Suprapubic skin (tissue), 4 donors: Measurements from ENCODE around the gene CDX4. TPM values are rescaled to one million over a fixed set of nuclear protein-coding genes. Genes with fewer than 3 reads are reported as not detected.

Experiments
- DNase-seq, 2 donors: peaks; one replicate each; pipeline ENCODE4 v3.0.0-alpha.2; 2019; ENCODE audit warnings: low spot score in 2 of 2
- H3K27ac ChIP-seq: fragments of 200-600 bp; sonication (generic); one replicate; pipeline ENCODE4 v1.5.1; 2019
- H3K27me3 ChIP-seq: fragments of 200-600 bp; sonication (generic); one replicate; pipeline ENCODE4 v1.5.1; 2019
- H3K36me3 ChIP-seq: fragments of 200-600 bp; sonication (generic); one replicate; pipeline ENCODE4 v1.5.1; 2019
- H3K4me1 ChIP-seq: fragments of 200-600 bp; sonication (generic); one replicate; pipeline ENCODE4 v1.5.1; 2019
- H3K4me3 ChIP-seq: fragments of 200-600 bp; sonication (generic); one replicate; pipeline ENCODE4 v1.5.1; 2019; ENCODE audit warnings: mild to moderate bottlenecking
- H3K9me3 ChIP-seq: fragments of 200-600 bp; sonication (generic); one replicate; pipeline ENCODE4 v1.5.1; 2019
- CTCF ChIP-seq, 2 donors: fragments of 200-600 bp in 1 of 2; fragments of 450-650 bp in 1 of 2; sonication (generic) in 1 of 2; IDR thresholded peaks; one replicate each; pipeline ENCODE4 v1.5.1; 2016 to 2019; ENCODE audit warnings: antibody characterized with exemption in 2 of 2, mild to moderate bottlenecking in 1 of 2, moderate library complexity in 1 of 2
- EP300 ChIP-seq: sonication (generic); formaldehyde crosslinking; IDR thresholded peaks from one replicate; pipeline ENCODE4 v1.6.1; 2017; ENCODE audit warnings: antibody characterized with exemption
- POLR2A ChIP-seq, 2 donors: fragments of 450-650 bp; IDR thresholded peaks; one replicate each; pipeline ENCODE4 v1.6.1; 2017; ENCODE audit warnings: antibody characterized with exemption in 2 of 2, mild to moderate bottlenecking in 2 of 2, moderate library complexity in 2 of 2
- POLR2AphosphoS5 ChIP-seq, 3 donors: sonication (generic); formaldehyde crosslinking; IDR thresholded peaks; one replicate each; pipeline ENCODE4 v1.6.1; 2017; ENCODE audit warnings: antibody characterized with exemption in 3 of 3
- WGBS: methylation state at CpG from one replicate; pipeline ENCODE4 v1.1.5; 2018; 5-methylcytosine and 5-hydroxymethylcytosine counted together
- total RNA-seq, 4 donors: library from RNA; depleted of rRNA; stranded (reverse); fragments of >200 nt; gene quantifications; one replicate each; pipeline ENCODE4 v1.1.0, GENCODE V29; 2016

CDX4 gene
- 1 to 10 TPM in 1 of 4 donors, under 1 TPM in 1, not detected in 2; 0.38 to 1.1 TPM for total RNA-seq

- no peak for DNase-seq
- TF ChIP-seq EP300 (no peak), POLR2AphosphoS5 (IDR thresholded peaks at IDR 0.05) (no peak), CTCF (IDR thresholded peaks at IDR 0.05) (no peak), POLR2A (IDR thresholded peaks at IDR 0.05) (no peak)
- H3K27me3 ChIP-seq: peaks cover 13% of the 10 kb centered on the region
- H3K4me1 ChIP-seq: peaks cover 4% of the 10 kb centered on the region
- H3K36me3 ChIP-seq: no peaks in the 10 kb centered on the region
- H3K9me3 ChIP-seq: no peaks in the 10 kb centered on the region
- 52% methylated on average over 7 of the region's 7 CpGs for WGBS
- no peak within 1 kb of the TSS for H3K4me3 ChIP-seq
- H3K27ac ChIP-seq: no peak within 1 kb of the TSS
Observed at GRCh38 chrX:73446831-73447230, at the start of gene CDX4. CDX4 (plus strand) TSS chrX:73447053; CDS start chrX:73447254, 201 bp downstream.

- Histone ChIP-seq H3K4me3 (no peak overlapping the region), H3K27me3 (no peaks in the 10 kb centered on the region), H3K27ac (no peak overlapping the region), H3K4me1 (no peaks in the 10 kb centered on the region), H3K36me3 (no peaks in the 10 kb centered on the region), H3K9me3 (no peaks in the 10 kb centered on the region)
- 28% methylated on average over 2 of the region's 2 CpGs for WGBS
- no peak for DNase-seq
- TF ChIP-seq POLR2AphosphoS5 (IDR thresholded peaks at IDR 0.05) (no peak), EP300 (no peak), POLR2A (IDR thresholded peaks at IDR 0.05) (no peak), CTCF (IDR thresholded peaks at IDR 0.05) (no peak)
Observed at GRCh38 chrX:73398185-73398914, 48.5 kb upstream of the CDX4 start.

GRCh38 chrX:73400136-73400748, 46.6 kb upstream of the CDX4 start:
- Histone ChIP-seq H3K36me3 (no peaks in the 10 kb centered on the region), H3K27me3 (no peaks in the 10 kb centered on the region), H3K4me1 (no peaks in the 10 kb centered on the region), H3K4me3 (no peak overlapping the region), H3K9me3 (no peaks in the 10 kb centered on the region), H3K27ac (no peak overlapping the region)
- WGBS: 51% methylated on average over 4 of the region's 4 CpGs
- DNase-seq: no peak
- TF ChIP-seq CTCF (IDR thresholded peaks at IDR 0.05) (no peak), POLR2AphosphoS5 (IDR thresholded peaks at IDR 0.05) (no peak), EP300 (no peak), POLR2A (IDR thresholded peaks at IDR 0.05) (no peak)

- WGBS: 23% methylated on average over 9 of the region's 9 CpGs
Observed at GRCh38 chrX:73401591-73402266, 45.1 kb upstream of the CDX4 start.

More at GRCh38 chrX:73401591-73402266, 45.1 kb upstream of the CDX4 start:
- no peaks in the 10 kb centered on the region for H3K9me3 ChIP-seq
- no peaks in the 10 kb centered on the region for H3K27me3 ChIP-seq
- no peaks in the 10 kb centered on the region for H3K36me3 ChIP-seq
- TF ChIP-seq POLR2AphosphoS5 (IDR thresholded peaks at IDR 0.05) (no peak), POLR2A (IDR thresholded peaks at IDR 0.05) (no peak), EP300 (no peak), CTCF (IDR thresholded peaks at IDR 0.05) (no peak)
- no peak overlapping the region for H3K27ac ChIP-seq
- no peak overlapping the region for H3K4me3 ChIP-seq
- DNase-seq: no peak
- H3K4me1 ChIP-seq: no peaks in the 10 kb centered on the region
